BJ (cell line): ENCODE results near the gene CHRNA10. TPM values are rescaled to one million over a fixed set of nuclear protein-coding genes. Genes with fewer than 3 reads are reported as not detected.

Experiments
- CTCF ChIA-PET: fragments of 350-600 bp; formaldehyde crosslinking; extraction: SDS; loops from one replicate; lab custom pipeline; 2021; ENCODE audit warnings: antibody characterized with exemption, inconsistent platforms; lab: Yijun Ruan, JAX
- POLR2A ChIA-PET: fragments of 300-600 bp; sonication (Branson Sonifier 250); formaldehyde crosslinking; extraction: SDS; loops from one replicate; lab custom pipeline; 2021; ENCODE audit warnings: antibody characterized with exemption; lab: Charles Lee
- DNase-seq: peaks from one replicate; pipeline ENCODE4 v3.0.0-alpha.2; 2011; ENCODE audit warnings: low read depth
- H3K27me3 ChIP-seq: 2 replicates; pipeline ENCODE4 v1.6.0; 2011; ENCODE audit warnings: low read length; ENCODE audit not compliant: control insufficient read depth, insufficient read depth
- H3K36me3 ChIP-seq: 2 replicates; pipeline ENCODE4 v1.5.1; 2011; ENCODE audit warnings: low read length; ENCODE audit not compliant: control insufficient read depth, insufficient read depth
- H3K4me3 ChIP-seq: 2 replicates; pipeline ENCODE4 v1.5.1; 2011; ENCODE audit warnings: low read depth, mild to moderate bottlenecking, control low read depth, low read length
- CTCF ChIP-seq: IDR thresholded peaks from 2 replicates; pipeline ENCODE4 v1.5.1; 2011; ENCODE audit warnings: low read depth, mild to moderate bottlenecking, control low read depth, inconsistent platforms, low read length, moderate library complexity; ENCODE audit not compliant: insufficient read depth
- polyA plus RNA-seq: library from polyadenylated mRNA; depleted of rRNA; stranded (reverse); fragments of >200 nt; gene quantifications from 2 replicates; pipeline ENCODE4 v1.2.3, GENCODE V29; 2011

Gene CHRNA10
- polyA plus RNA-seq, 1 experiment: 0.63 TPM

- Histone ChIP-seq H3K4me3 (no peak overlapping the region), H3K27me3 (peaks cover 3% of the 10 kb centered on the region; the same call in 1 of the 2 replicates), H3K36me3 (no peaks in the 10 kb centered on the region)
- POLR2A ChIA-PET: no interaction called here
- TF ChIP-seq CTCF: no peak
- DNase-seq: no peak
- CTCF ChIA-PET: interaction anchor here (0.9 kb wide), 1 partner anchor 22 kb away, joined by 3 read pairs; no protein-coding TSS in a partner anchor
Observed at GRCh38 chr11:3632070-3632660, 39.0 kb downstream of the CHRNA10 start.

GRCh38 chr11:3631331-3631730 is 39.9 kb downstream of the CHRNA10 start:
- Histone ChIP-seq H3K36me3 (no peaks in the 10 kb centered on the region), H3K27me3 (peaks cover 3% of the 10 kb centered on the region; the same call in 1 of the 2 replicates), H3K4me3 (no peak overlapping the region)
- DNase-seq: no peak
- CTCF ChIA-PET: no interaction called here
- TF ChIP-seq CTCF: no peak
- POLR2A ChIA-PET: no interaction called here

- no peak overlapping the region for H3K4me3 ChIP-seq
- CTCF ChIA-PET: interaction anchor here (2.4 kb wide), 1 partner anchor 18 kb away, joined by 10 read pairs; no protein-coding TSS in a partner anchor
- H3K36me3 ChIP-seq: no peaks in the 10 kb centered on the region
- TF ChIP-seq CTCF: no peak
- POLR2A ChIA-PET: no interaction called here
- H3K27me3 ChIP-seq: no peaks in the 10 kb centered on the region
- DNase-seq: peak; percentile 58
Observed at GRCh38 chr11:3627291-3627690, 43.9 kb downstream of the CHRNA10 start.

GRCh38 chr11:3626250-3626960 is 44.8 kb downstream of the CHRNA10 start:
- POLR2A ChIA-PET: no interaction called here
- CTCF ChIA-PET: interaction anchor here (1.2 to 2.4 kb wide), 2 partner anchors 17 to 45 kb away, joined by 3 to 10 read pairs; no protein-coding TSS in a partner anchor

More at GRCh38 chr11:3626250-3626960, 44.8 kb downstream of the CHRNA10 start:
- DNase-seq: no peak
- H3K4me3 ChIP-seq: no peak overlapping the region
- H3K27me3 ChIP-seq: no peaks in the 10 kb centered on the region
- no peaks in the 10 kb centered on the region for H3K36me3 ChIP-seq
- TF ChIP-seq CTCF: no peak
